ENCODE data around the gene OTOP1.
"Not testable (repeated sequence)": the region's sequence is repeated elsewhere in the genome, so short reads cannot be mapped to it uniquely, and the experiment has no call there.

The OTOP1 gene

DNA sequence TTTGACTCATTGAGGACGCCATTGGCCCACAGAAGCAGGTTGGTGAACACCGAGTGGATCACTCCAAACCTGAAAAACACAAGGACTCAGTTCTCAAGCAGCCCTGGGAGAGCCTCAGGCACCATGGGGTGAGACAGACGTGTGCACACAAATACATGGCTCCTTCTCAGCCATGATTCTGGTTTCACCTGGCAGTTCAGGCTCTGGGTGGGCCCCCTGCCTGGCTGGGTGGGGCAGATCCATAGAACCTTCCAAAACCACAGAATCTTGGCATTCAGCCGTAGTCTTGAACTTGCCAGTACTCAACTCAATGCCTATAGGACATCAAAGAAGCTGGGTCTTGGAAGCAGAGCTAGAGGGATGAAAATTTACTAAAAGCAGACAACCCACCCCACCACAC lies 24.2 kb downstream of the OTOP1 start:
- CTCF ChIA-PET, result no interaction called here
- POLR2A ChIA-PET, result no interaction called here
- TF ChIP-seq GLIS1 (tag by site-specific recombination; IDR thresholded peaks at IDR 0.05) (0 out of 2 replicates have a peak, but pooled peaks have one; percentile 21), ZFP37 (tag by site-specific recombination; IDR thresholded peaks at IDR 0.05) (no peak)

DNA sequence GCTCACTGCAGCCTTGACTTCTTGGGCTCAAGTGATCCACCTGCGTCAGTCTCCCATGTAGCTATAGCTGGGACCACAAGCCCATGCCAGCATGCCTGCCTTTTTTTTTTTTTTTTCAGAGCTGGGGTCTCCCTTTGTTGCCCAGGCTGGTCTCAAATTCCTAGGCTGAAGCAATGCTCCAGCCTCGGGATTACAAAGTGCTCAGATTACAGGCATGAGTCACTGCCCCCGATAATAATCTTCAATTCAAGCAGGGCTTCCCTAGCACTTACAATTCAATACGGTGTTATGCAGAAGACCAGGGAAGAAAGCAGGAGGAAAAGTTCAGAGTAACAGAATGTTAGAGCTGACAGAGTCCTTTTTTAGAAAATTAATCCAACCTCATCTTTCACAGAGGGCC lies 26.1 kb downstream of the OTOP1 start:
- Histone ChIP-seq H3K9me3 (ENCODE audit: control insufficient read depth, insufficient read depth, low read depth, low read length) (no peaks in the 10 kb centered on the region), H3K36me3 (ENCODE audit: control insufficient read depth in 2 of 2, insufficient read depth in 1 of 2, low read length in 2 of 2) (no peaks in the 10 kb centered on the region), H3K4me3 (ENCODE audit: low read depth, low read length) (no peak overlapping the region), H3K4me1 (ENCODE audit: control insufficient read depth, insufficient read depth, low read length) (no peaks in the 10 kb centered on the region), H3K27ac (ENCODE audit: extremely low read depth, low read depth, low read length) (no peak overlapping the region)
- POLR2A ChIA-PET, result no interaction called here
- CTCF ChIA-PET, result no interaction called here
- TF ChIP-seq ZNF174 (tag by site-specific recombination; IDR thresholded peaks at IDR 0.05), result no peak

More for the DNA sequence above, 24.2 kb downstream of the OTOP1 start:
- no peak overlapping the region for H3K27ac ChIP-seq (ENCODE audit: extremely low read depth, low read depth, low read length)
- H3K36me3 ChIP-seq (ENCODE audit: control insufficient read depth in 2 of 2, insufficient read depth in 1 of 2, low read length in 2 of 2), result no peaks in the 10 kb centered on the region
- H3K9me3 ChIP-seq (ENCODE audit: control insufficient read depth, insufficient read depth, low read depth, low read length), result no peaks in the 10 kb centered on the region
- H3K4me3 ChIP-seq (ENCODE audit: low read depth, low read length), result no peak overlapping the region
- H3K4me1 ChIP-seq (ENCODE audit: control insufficient read depth, insufficient read depth, low read length), result no peaks in the 10 kb centered on the region

DNA sequence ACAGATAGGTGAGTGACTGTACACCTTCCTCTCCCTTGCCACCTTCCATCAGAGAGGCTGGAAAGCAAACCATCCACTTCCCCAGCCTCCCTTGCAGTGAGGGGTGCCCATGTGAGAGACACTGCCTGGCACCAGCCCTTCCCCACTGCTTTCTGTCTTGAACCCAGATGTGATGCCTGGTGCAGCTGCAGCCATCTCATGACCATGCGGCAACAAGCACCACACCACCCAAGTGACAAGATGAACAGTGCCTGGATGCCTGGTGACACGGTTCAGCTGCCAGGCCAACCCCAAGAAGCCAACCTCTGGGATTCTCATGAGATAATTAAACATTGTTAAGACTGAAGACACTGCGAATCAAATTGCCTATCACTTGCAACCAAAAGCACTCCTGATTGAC lies 31.4 kb downstream of the OTOP1 start:
- TF ChIP-seq ZNF37A (tag by site-specific recombination; IDR thresholded peaks at IDR 0.05) (no peak), ZNF2 (tag by site-specific recombination; IDR thresholded peaks at IDR 0.05) (no peak)
- CTCF ChIA-PET, result interaction anchor here (0.7 kb wide), 1 partner anchor 586 kb away, joined by 3 read pairs; no protein-coding TSS in a partner anchor
- H3K36me3 ChIP-seq (ENCODE audit: control insufficient read depth in 2 of 2, insufficient read depth in 1 of 2, low read length in 2 of 2), result no peaks in the 10 kb centered on the region

DNA sequence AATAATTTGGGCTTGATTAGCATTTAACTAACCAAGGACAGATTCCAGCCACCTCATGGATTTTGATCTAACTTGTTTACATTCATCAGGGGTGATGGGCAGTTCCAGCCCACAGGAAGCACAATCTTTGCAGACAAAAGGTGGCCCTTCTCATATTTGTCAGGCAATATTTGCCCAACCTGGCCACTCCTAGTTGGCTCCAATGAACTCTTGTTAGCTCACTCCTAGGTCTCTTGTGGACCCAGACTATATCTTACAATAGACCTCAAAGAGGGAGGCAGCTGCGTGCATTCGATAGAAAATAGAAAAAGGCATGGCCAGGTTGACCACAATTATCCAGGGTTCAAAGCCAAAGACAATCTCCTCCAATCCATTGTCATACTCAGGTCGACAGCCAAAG lies 38.2 kb downstream of the OTOP1 start:
- H3K4me3 ChIP-seq (ENCODE audit: low read depth, low read length); H3K9me3 ChIP-seq (ENCODE audit: control insufficient read depth, insufficient read depth, low read depth, low read length); H3K4me1 ChIP-seq (ENCODE audit: control insufficient read depth, insufficient read depth, low read length); POLR2A ChIA-PET; H3K27ac ChIP-seq (ENCODE audit: extremely low read depth, low read depth, low read length); CTCF ChIA-PET; H3K36me3 ChIP-seq (ENCODE audit: control insufficient read depth in 2 of 2, insufficient read depth in 1 of 2, low read length in 2 of 2): not testable (repeated sequence)

More for the DNA sequence above, 31.4 kb downstream of the OTOP1 start:
- POLR2A ChIA-PET, result no interaction called here
- H3K4me1 ChIP-seq (ENCODE audit: control insufficient read depth, insufficient read depth, low read length), result no peaks in the 10 kb centered on the region
- no peak overlapping the region for H3K27ac ChIP-seq (ENCODE audit: extremely low read depth, low read depth, low read length)
- no peak overlapping the region for H3K4me3 ChIP-seq (ENCODE audit: low read depth, low read length)
- no peaks in the 10 kb centered on the region for H3K9me3 ChIP-seq (ENCODE audit: control insufficient read depth, insufficient read depth, low read depth, low read length)

DNA sequence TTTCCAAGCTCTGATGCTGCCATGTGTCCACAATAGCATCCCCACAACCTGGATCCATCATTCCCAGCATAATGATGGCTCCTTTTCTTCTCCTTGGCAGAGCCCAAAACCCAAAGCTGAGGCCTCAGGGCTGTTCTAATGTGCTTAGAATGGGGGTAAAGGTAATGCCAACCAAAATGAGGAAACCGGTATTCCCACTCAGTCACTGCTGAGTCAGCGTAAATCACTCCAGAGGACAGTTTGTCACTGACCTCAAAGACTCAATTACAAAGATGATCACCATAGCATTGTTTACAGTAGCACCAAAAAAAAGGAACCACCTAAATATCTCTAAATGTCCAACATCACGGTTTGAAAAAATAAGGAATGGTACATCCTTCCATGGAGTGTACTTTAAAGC lies 41.2 kb downstream of the OTOP1 start:
- no peak for TF ChIP-seq PRDM1 (tag by site-specific recombination; IDR thresholded peaks at IDR 0.05)
- TF ChIP-seq ZNF211 (tag by site-specific recombination; IDR thresholded peaks at IDR 0.05; ENCODE audit: low read depth), result no peak
- TF ChIP-seq, protein P1, sequence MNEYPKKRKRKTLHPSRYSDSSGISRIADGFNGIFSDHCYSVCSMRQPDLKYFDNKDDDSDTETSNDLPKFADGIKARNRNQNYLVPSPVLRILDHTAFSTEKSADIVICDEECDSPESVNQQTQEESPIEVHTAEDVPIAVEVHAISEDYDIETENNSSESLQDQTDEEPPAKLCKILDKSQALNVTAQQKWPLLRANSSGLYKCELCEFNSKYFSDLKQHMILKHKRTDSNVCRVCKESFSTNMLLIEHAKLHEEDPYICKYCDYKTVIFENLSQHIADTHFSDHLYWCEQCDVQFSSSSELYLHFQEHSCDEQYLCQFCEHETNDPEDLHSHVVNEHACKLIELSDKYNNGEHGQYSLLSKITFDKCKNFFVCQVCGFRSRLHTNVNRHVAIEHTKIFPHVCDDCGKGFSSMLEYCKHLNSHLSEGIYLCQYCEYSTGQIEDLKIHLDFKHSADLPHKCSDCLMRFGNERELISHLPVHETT (tag by site-specific recombination; IDR thresholded peaks at IDR 0.05), result no peak
- TF ChIP-seq ZNF121 (tag by site-specific recombination; IDR thresholded peaks at IDR 0.05), result no peak
- TF ChIP-seq, protein P2, sequence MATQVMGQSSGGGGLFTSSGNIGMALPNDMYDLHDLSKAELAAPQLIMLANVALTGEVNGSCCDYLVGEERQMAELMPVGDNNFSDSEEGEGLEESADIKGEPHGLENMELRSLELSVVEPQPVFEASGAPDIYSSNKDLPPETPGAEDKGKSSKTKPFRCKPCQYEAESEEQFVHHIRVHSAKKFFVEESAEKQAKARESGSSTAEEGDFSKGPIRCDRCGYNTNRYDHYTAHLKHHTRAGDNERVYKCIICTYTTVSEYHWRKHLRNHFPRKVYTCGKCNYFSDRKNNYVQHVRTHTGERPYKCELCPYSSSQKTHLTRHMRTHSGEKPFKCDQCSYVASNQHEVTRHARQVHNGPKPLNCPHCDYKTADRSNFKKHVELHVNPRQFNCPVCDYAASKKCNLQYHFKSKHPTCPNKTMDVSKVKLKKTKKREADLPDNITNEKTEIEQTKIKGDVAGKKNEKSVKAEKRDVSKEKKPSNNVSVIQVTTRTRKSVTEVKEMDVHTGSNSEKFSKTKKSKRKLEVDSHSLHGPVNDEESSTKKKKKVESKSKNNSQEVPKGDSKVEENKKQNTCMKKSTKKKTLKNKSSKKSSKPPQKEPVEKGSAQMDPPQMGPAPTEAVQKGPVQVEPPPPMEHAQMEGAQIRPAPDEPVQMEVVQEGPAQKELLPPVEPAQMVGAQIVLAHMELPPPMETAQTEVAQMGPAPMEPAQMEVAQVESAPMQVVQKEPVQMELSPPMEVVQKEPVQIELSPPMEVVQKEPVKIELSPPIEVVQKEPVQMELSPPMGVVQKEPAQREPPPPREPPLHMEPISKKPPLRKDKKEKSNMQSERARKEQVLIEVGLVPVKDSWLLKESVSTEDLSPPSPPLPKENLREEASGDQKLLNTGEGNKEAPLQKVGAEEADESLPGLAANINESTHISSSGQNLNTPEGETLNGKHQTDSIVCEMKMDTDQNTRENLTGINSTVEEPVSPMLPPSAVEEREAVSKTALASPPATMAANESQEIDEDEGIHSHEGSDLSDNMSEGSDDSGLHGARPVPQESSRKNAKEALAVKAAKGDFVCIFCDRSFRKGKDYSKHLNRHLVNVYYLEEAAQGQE (tag by site-specific recombination; IDR thresholded peaks at IDR 0.05), result no peak
- no peak for TF ChIP-seq ZFP69B (tag by site-specific recombination; IDR thresholded peaks at IDR 0.05)
- TF ChIP-seq ZNF707 (tag by site-specific recombination; IDR thresholded peaks at IDR 0.05), result no peak
- CTCF ChIA-PET, result no interaction called here
- no peaks in the 10 kb centered on the region for H3K9me3 ChIP-seq (ENCODE audit: control insufficient read depth, insufficient read depth, low read depth, low read length)
- no peaks in the 10 kb centered on the region for H3K36me3 ChIP-seq (ENCODE audit: control insufficient read depth in 2 of 2, insufficient read depth in 1 of 2, low read length in 2 of 2)
- no peak overlapping the region for H3K4me3 ChIP-seq (ENCODE audit: low read depth, low read length)
- H3K4me1 ChIP-seq (ENCODE audit: control insufficient read depth, insufficient read depth, low read length), result no peaks in the 10 kb centered on the region
- POLR2A ChIA-PET, result no interaction called here
- H3K27ac ChIP-seq (ENCODE audit: extremely low read depth, low read depth, low read length), result no peak overlapping the region

Data from HEK293 (cell line).